H1 (cell line): Measurements from ENCODE around the gene JAG2.

Experiments
- CBX5 ChIP-seq: fragments of 300-800, 300-1000 bp; sonication (generic); IDR thresholded peaks from 2 replicates; pipeline ENCODE4 v1.7.1; 2016; ENCODE audit warnings: antibody characterized with exemption, low read length, low read depth
- CHD2 ChIP-seq: IDR thresholded peaks from 2 replicates; pipeline ENCODE4 v1.6.1; 2012; ENCODE audit warnings: low read length, improper control_type of control experiment
- CREB1 ChIP-seq: IDR thresholded peaks from 2 replicates; pipeline ENCODE4 v1.6.1; 2012; ENCODE audit warnings: inconsistent platforms
- HDAC2 ChIP-seq, 2 experiments: fragments of 300-600 bp in 1 of 2; sonication (generic) in 1 of 2; IDR thresholded peaks; 2 replicates each; pipeline ENCODE4 v1.6.1; 2011 to 2012; ENCODE audit warnings: low read depth in 2 of 2, low read length in 2 of 2, mild to moderate bottlenecking in 2 of 2, moderate library complexity in 2 of 2, borderline replicate concordance in 1 of 2, inconsistent platforms in 1 of 2
- MAX ChIP-seq: IDR thresholded peaks from 2 replicates; pipeline ENCODE4 v1.6.1; 2012; ENCODE audit warnings: inconsistent platforms
- POLR2A ChIP-seq, 2 experiments: IDR thresholded peaks; 1 replicate in 1 of 2; 2 replicates in 1 of 2; pipeline ENCODE4 v1.6.1; 2011; ENCODE audit warnings: low read depth in 2 of 2, low read length in 2 of 2, mild to moderate bottlenecking in 2 of 2; ENCODE audit errors: control extremely low read depth in 1 of 2
- POLR2AphosphoS5 ChIP-seq: IDR thresholded peaks from 2 replicates; pipeline ENCODE4 v1.6.1; 2011; ENCODE audit warnings: low read depth, low read length
- TAF1 ChIP-seq: IDR thresholded peaks from 2 replicates; pipeline ENCODE4 v1.6.1; 2011; ENCODE audit warnings: mild to moderate bottlenecking, low read depth, low read length
- TF ChIP-seq, protein P1 (sequence below), 3 experiments: IDR thresholded peaks; 1 replicate in 2 of 3; 2 replicates in 1 of 3; pipeline versions ENCODE4 v1.5.1 to v1.6.1; 2011; ENCODE audit warnings: low read length in 3 of 3, mild to moderate bottlenecking in 3 of 3, inconsistent platforms in 2 of 3, low read depth in 1 of 3, moderate library complexity in 1 of 3; ENCODE audit not compliant: insufficient read depth in 1 of 3; ENCODE audit errors: control extremely low read depth in 1 of 3

GRCh38 chr14:105142651-105143450 lies 25.7 kb downstream of the JAG2 start:
- TF ChIP-seq MAX (no peak), HDAC2 (IDR thresholded peaks at IDR 0.05; ENCODE audit: borderline replicate concordance in 1 of 2, low read depth in 2 of 2, low read length in 2 of 2) (no peak), POLR2A (IDR thresholded peaks at IDR 0.05; ENCODE audit: control extremely low read depth in 1 of 2, low read depth in 2 of 2, low read length in 2 of 2) (no peak), CREB1 (no peak), CBX5 (no peak), CHD2 (no peak), TAF1 (no peak), POLR2AphosphoS5 (no peak)
- TF ChIP-seq, protein P1, sequence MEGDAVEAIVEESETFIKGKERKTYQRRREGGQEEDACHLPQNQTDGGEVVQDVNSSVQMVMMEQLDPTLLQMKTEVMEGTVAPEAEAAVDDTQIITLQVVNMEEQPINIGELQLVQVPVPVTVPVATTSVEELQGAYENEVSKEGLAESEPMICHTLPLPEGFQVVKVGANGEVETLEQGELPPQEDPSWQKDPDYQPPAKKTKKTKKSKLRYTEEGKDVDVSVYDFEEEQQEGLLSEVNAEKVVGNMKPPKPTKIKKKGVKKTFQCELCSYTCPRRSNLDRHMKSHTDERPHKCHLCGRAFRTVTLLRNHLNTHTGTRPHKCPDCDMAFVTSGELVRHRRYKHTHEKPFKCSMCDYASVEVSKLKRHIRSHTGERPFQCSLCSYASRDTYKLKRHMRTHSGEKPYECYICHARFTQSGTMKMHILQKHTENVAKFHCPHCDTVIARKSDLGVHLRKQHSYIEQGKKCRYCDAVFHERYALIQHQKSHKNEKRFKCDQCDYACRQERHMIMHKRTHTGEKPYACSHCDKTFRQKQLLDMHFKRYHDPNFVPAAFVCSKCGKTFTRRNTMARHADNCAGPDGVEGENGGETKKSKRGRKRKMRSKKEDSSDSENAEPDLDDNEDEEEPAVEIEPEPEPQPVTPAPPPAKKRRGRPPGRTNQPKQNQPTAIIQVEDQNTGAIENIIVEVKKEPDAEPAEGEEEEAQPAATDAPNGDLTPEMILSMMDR (IDR thresholded peaks at IDR 0.05; ENCODE audit: control extremely low read depth in 1 of 3, insufficient read depth in 1 of 3, low read depth in 1 of 3, low read length in 3 of 3) = no peak
